ELF-1 (cell line): ENCODE data around the gene NDUFV1.

ENCODE experiments used
- DNase-seq: peaks from one replicate; pipeline ENCODE4 v3.0.0-alpha.2; 2016; ENCODE audit warnings: low read depth, low spot score

NDUFV1 gene

DNA sequence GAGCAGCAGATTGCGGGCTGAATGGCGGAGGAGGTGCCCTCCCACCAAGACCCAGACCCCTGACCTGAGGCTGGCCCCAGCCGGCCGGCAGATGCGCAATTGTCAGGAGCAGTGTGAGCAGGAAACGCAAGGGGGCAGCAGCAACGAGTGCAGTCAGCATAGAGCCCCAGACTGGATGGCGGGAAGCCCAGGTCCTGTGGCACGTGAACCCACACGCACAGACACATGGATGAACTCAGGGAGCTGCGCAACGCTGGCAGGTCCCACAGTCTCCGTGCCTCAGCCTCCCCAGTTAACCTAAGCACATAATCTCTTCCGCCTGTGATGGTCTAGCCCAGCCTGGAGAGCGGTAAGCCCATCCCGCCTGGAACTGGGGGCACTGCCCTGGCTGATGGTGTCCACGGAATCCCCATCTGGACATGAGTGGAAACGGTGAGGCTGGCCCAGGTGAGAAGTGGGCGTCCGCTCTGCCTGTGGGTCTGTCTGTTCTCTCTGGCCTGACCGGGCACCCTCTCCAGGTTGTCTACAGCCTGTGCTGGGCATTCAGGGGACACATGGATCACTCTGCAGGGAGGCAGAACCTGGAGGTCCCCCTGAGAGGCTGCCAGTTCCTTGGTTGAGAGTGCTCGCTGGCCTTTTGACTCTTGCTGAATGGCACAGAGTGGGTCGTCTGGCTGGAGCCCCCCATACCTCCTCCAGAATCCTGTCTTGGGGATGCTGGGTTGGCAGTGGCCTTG, 33.5 kb downstream of the NDUFV1 start:
- peak; percentile 81 for DNase-seq

DNA sequence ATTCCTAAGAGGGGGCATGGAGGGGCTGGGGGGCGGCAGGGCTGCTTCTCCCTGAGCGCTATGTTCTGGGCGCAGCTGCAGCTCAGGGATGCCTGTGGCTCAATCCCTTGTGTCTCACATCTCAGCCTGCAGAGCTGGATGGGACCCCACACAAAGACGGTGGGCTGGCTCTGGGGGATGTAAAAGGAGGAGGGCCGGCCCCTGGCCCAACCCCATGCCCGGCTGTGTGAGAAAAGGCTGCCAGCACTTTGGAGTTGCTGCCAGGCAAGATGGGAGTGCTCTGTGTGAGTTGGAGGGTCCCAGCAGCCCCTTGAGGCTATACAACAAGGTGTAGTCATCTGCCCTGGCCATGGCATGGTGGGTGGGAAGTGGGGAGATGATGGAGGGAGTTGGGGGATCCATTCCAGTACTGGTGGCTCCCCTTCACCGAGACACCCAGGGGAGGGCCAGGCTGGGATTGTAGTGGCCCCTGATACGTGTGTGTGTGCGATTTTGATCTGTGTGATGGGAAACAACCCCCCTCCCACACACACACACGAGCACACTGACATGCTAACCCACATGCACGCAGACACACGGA, 34.1 kb downstream of the NDUFV1 start:
- no peak for DNase-seq

DNA sequence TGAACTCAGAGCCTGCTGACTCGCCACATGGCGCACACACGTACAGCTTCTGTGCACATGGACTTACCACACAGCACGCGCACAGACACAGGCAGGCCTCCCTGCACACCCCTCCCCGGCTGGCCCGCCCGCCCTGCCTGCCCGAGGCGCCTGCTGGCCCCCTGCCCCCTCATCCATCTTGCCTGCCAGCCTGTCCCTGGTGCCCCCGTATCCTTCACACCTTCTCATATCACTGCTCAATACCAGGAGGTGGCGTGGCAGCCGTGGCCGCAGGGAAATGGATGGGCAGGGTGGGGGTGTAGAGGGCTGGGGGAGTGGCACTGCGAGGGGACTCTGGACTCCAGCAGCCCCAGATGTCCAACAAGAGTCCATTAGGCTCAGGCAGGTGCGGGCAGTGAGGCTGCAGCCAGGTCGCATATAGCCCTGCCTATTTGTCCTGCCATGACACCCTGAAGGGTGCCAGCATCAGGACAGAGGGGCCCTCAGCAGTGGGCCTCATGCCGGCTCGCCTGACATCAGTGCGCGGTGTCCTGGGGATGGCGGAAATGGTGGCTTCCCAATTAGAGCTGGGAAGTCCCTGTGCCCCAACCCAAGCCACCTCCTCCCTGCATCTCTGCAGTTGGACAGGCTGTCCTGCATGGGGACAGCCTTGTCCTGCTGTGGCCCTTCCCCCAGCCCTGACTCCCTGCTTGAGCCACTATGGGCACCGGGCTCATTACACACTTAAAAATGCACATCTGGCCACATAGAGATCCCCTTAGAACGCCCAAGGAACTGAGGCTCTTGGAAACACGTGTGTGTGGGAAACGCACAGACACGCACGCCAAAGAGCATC, 34.8 kb downstream of the NDUFV1 start:
- no peak for DNase-seq

DNA sequence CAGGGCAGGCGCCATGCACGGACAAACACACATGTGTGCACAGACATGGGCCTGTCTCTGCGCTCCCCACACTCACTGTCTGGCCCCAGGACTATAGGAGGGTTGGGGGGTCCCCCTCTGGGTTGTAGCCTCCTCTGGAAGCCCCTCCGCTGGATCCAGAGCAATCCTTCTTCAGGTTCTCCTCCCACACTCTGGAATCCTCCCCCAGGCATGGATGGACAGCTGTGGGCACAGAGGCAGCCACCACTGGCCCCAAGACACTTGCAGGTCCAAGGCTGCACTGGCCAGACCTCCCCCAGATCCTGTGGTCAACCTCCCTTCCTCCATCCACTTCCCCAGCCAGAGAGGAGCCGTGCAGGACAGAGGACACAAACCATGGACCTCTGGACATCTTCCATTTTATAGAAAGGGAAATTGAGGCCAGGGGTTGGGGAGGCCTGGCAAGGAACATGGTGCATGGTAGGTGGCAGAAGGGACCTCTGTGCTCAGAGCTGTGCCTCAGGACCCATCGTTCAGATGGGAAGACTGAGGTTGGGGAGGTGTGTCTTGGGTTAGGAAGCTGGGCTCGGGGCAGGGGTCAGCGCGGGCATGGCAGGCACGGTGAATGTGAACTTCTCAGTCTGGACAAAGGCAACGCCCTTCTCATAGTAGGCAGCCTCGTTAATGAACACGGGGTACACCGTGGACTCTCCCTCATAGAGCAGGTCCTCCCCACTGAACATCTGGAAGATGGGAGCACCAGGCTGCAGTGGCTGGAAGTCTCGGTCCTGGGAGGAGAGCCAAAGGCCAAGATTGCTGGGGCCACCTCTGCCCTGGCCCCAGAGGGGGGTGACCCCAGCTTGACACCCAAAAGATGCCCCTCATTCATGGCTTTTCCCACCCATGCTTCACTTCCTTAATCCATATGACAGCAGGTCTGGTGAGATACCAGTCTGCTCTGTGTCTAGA, 35.7 kb downstream of the NDUFV1 start:
- no peak for DNase-seq

DNA sequence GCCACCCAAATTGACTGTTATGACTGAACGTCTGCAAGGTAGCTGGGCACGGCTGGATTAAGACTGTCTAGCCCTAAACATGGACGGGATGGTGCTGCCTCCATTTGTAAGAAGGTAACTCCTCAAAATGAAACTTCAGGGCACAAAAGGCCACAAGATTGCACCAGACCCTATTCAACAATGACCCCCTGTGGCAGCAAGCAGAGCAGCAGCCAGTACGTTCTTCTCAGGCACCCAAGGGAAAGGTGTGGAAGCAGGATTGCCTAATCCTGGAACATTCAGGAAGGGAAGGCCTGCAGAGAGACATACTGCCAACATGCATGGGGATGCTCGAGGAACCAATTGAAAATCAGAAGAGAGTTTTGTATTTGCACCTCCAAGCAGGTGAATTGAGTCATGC, 37.3 kb downstream of the NDUFV1 start:
- DNase-seq: peak; percentile 36

DNA sequence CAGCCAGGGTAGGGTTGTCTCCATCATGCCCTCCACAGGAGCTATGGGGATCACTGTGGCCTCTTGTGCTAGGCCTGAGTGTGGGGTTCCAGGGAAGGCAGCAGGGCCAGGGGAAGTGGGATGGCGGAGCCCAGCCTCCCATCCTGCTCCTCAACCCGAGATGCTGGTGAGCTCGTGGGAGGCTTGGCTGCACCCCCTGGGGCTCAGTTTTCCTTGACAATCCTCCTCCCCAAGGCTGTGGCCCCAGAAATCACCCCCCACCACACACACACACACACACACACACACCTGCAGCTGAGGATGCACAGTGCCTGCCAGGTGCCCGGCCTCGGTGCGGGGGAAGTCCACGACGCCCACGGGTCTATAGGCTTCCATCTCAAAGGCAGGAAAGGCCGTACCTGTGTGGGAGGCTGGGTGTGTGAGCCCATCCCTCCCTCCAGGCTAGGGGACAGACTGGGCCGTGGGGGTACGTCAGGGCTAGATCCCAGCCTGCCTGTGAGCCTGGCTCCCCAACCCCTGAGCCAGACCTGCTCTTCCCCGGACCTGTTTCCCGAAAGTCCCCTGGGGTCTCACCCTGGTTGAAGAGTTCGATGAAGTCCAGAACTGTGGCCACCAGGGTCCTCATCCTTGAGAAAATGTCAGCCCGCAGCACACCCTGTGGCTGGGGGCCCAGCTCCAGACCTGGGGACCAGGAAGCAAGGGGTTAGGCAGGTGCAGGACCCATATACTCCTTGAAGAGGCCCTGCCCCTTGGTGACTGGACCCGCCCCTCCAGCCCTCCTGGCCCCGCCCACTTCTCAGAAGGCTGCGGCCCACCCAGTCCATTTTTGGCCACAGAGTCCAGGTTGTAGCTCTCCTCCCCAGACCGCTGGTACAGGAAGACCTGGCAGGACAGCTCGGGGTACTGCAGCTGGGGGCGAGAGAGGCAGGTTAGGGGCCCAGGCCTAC, 38.0 kb downstream of the NDUFV1 start:
- DNase-seq: no peak

DNA sequence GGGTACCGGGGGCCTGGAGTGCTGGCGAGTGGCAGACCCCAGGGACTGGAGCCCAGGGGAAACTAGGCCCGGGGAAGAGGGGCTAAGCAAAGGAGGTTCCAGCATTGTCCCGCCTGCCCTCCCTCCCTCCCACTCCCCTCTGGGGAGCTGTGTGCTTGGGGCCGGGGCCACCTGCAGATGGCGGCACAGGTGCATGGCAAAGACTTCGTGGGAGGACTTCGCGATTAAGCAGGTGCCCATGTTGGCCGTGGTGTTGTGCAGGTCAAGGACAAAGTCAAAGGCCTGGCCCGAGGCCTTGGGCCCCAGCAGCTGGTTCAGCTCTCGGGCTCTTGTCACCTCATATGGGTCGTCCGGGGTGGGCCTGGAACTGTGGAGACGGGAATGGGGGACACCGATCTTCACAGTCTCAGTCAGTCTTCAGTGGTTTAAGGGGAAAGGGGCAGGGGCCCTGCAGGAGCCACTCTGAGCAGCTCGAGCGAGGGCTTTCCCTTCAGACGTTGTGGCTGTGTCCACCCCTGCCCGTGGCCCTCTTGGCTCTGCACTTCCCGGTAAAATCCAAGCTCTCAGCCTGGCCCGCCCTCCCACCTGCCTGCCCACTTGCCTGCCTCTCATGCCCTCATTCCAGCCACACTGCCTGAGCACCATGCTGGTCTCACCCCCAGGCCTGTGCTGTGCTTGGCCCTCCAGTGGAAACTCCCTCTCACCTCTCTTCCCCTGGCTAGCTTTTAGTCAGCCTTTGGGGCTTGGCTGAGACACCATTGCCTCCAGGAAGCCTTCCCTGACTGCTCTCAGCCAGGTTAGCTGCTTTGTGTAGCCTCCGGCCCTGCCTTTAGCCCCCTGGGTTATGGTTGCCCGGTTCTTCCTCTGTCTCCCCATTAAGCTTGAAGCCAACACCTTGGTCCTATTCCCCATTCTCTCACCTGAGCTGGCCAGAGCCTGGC, 39.1 kb downstream of the NDUFV1 start:
- no peak for DNase-seq

DNA sequence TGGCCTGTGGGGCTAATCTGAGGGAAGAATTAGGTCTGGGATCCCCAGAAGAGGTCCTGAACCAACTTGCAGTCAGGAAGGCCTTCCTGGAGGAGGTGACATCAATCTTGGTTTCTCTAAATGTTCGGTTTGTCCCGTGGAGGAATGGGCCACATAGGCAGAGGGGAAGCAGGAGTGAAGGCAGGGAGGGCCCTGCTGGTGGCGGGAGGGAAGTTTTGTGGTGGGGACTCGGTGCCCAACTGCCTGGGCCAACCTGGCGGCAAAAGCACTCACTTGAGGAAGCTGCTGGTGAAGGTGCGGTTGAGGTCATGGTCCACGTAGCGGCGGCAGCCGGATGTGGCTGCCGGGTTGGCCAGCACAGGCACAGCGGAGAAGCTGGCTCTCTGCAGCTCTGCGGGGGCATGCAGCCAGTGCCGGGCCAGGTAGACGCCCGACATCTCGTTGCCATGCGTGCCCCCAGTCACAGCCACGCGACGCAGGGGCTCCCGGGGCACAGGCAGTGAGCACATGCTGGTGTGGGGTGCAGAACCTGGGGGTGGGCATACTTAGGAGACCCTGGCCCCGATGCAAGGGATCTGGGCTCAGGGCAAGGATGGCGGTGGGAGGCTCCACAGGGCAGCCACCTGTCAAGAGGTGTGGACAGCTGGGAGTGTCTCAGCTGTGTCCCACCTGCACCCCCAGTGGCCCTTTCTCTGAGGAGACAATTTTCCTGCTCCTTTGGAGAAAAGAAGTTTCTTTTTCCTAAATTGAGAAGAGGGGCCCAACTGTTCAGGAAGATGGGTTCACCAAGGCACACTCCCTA, 40.0 kb downstream of the NDUFV1 start:
- DNase-seq: no peak

DNA sequence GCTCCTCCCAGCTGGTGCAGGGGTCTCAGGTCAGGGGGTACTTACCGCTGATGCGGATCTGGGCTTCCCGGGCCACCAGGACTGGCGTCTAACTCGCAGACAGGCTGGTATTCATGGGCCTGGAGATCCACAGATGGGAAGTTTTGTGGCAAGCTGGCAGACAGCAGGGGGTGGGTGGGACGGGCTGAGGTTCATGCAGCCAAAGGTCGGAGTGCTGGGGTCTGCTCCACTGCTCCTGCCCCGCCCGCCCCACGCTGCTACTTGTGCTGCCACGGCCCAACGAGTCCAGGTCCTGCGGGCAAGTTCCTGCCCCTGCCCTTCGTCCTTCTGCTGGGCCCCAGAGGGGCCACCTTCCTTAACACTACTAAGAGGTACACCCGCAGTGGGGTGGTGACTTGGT, 40.7 kb downstream of the NDUFV1 start:
- no peak for DNase-seq

DNA sequence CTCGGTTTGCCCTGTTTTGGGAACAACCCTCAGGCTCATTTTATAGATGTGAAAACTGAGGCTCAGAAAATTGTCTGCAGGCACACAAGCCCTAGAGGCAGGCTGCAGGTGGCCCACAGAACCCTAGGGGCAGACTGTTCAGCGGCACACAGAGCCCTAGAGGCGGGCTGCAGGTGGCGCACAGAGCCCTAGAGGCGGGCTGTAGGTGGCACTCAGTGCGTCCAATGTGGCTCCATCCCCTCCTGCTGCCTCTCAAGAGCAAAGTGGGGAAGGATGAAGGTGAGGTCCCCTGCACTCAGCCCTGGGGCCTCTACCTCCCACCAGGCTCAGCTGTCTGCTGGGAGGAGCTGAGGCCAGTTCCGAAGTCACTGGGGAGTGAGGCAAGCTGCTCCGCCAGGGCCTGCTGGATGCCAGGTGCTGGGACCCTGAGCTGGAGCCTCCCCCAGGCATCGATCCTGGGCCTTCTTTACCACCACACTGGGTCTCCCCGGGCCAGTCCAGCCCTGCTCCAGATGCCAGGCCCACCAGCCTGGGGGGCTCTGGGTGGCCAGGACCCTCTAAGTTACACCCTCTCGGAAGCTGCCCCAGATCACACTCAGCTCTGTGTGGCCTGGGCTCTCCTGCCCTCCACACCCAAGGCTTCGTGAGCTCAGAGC, 41.5 kb downstream of the NDUFV1 start:
- DNase-seq: peak; percentile 47

DNA sequence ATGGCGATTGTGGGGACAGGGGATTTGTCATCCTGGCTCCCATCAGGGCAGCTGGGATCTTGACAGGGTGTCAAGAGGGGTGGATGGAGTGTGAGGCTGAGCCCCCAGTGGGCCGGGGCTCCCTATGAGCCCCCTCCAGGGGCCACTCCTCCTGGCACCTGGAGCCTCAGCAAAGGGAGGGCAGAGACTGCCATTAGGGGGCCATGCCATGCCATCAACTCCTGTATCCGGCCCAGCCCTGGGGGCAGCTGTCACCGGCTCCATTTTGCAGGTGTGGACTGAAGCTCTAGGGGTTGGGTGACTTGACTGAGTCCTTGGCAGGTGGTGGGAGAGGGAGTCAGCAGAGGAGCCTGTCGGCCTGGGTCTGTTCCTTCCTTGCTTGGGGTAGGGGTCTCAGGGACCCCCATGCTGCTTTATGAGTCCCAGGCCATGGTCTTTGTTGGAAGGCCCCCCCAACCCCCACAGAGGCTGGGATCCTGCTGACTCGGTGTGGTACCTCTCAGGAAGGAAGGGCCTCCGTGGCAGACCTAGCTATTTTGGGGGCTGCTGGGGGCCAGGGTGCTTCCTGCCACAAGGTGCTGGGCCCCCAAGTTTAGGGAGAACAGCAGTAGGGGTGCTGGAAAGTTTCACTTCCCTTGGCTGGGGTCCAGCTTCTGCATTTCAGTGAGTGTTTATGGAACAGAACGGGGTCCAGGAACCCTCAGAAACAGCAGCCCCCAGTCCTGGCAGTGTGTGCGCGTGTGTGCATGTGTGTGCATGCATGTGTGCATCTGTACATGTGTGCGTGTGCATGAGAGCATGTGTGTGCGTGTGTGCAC, 42.3 kb downstream of the NDUFV1 start:
- DNase-seq: no peak

DNA sequence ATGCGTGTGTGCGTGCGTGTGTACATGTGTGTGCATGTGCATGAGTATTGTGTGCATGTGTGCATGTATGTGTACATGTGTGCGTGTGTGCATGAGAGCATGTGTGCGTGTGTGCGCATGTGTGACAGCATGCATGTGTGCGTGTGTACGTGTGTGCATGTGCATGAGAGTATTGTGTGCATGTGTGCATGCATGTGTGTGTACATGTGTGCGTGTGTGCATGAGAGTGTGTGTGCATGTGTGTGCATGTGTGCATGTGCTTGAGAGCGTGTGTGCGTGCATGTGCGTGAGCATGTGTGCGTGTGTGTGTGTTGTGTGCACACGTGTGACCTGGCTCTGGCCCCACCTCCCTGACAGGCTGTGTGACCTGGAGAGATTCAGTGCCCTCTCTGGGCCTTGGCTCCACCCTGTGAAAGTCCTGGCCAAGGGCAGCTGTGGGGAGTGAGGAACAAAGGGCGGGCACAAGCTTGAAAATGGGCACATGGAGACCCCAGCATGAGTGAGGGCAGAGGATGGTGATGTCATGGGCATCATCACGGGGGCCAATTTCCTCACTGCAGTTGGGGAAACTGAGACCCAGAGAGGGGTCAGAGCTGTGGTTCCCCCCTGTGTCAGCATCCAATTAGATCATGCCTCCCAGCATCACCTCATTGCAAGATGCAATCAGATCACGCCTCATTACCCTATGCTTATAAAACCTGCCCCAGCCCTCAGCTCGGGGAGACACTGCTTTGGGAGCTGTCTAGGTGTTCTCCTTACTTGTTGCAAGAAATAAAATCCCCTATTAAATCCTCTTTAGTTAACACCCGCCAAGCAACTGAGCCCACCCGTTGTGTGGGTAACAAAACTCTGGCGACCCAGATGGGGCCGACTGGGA, 43.1 kb downstream of the NDUFV1 start:
- no peak for DNase-seq

DNA sequence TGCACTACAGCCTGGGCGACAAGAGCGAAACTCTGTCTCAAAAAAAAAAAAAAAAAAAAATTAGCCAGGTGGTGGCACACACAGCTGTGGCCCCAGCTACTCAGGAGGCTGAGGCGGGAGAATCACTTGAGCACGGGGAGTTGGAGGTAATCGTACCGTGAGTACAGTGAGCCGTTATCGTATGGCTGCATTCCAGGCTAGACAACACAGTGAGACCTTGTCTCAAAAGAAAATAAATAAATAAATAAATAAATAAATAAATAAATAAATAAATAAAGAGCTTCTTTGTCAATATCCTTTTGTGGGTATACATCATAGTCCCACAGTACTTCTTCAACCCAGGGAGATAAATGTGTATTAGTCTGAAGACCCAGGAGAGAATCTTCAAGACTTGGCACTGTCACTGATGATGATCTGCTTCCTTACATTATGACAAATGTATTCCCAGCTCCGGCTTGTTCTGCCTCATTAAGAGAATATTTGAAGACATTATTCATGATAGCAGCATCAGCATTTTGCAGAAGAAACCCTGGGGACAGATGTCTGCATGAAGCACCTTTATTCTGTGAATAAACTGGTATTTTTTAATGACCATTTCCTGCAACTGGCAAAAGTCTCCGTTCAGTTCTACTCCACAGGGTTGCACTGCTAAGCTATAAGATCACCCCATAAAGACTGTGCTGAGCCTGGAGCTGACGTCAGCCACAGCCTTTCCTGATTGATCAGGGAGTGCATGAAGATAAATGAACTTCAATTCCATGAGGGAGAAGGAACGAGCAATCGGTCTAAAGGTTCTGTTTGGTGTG, 45.4 kb downstream of the NDUFV1 start:
- no peak for DNase-seq

DNA sequence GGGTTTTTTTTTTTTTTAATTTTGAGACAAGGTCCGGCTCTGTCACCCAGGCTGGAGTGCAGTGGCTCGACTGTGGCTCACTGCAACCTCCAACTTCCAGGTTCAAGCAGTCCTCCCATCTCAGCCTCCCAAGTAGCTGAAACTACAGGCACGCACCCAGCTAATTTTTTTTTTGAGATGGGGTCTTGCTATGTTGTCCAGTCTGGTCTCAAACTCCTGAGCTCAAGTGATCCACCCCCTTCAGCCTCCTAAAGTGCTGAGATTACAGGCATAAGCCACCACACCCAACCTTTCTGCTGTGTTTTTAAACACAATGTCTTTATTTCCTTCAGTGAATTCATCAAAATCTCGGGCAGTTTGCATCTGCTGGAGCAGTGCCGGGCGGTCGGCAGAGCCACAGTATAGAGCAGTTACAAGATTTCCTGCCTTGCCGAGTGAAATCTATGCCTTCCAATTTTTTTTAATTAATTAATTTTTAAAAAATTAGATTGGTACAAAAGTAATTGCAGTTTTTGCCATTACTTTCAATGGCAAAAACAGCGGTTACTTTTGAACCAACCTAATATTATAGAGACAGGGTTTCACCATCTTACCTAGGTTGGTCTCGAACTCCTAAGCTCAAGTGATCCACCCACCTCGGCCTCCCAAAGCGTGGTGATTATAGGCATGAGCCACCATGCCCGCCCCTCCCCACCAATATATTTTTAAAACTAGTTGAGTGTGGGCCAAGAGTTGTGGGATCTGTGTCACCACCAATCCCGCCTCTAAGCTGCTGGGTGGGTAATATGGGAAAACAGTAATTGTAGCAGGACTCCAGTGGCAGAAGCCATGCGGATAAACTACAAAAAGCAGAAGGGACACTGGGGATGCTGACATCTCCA, 46.5 kb downstream of the NDUFV1 start:
- DNase-seq: no peak
